ENCODE data around the gene LYPLA2.

The LYPLA2 gene

GRCh38 chr1:23756676-23757075 lies 34.3 kb upstream of the LYPLA2 start:
- H3K9me3 ChIP-seq (ENCODE audit: control insufficient read depth in 2 of 2, low read length in 2 of 2): no peaks in the 10 kb centered on the region
- peaks cover 88 to 90% of the 10 kb centered on the region in 2 donors for H3K36me3 ChIP-seq (ENCODE audit: control insufficient read depth in 2 of 2, insufficient read depth in 2 of 2, low read length in 2 of 2)
- no peaks in the 10 kb centered on the region for H3K4me1 ChIP-seq (ENCODE audit: control insufficient read depth in 2 of 2, insufficient read depth in 2 of 2, low read length in 2 of 2)
- H3K9ac ChIP-seq (ENCODE audit: low read depth in 1 of 2, low read length in 2 of 2): no peak overlapping the region
- H3K4me3 ChIP-seq (ENCODE audit: low read length in 2 of 2): no peak overlapping the region
- H3K27me3 ChIP-seq (ENCODE audit: control insufficient read depth in 2 of 2, insufficient read depth in 2 of 2, low read length in 2 of 2): no peaks in the 10 kb centered on the region
- H3K27ac ChIP-seq (ENCODE audit: low read depth in 2 of 2, low read length in 2 of 2): no peak overlapping the region

- no peak overlapping the region for H3K4me3 ChIP-seq (ENCODE audit: low read length in 2 of 2)
- H3K36me3 ChIP-seq (ENCODE audit: control insufficient read depth in 2 of 2, insufficient read depth in 2 of 2, low read length in 2 of 2): peaks cover 77 to 82% of the 10 kb centered on the region in 2 donors
- H3K27ac ChIP-seq (ENCODE audit: low read depth in 2 of 2, low read length in 2 of 2): no peak overlapping the region
- H3K9me3 ChIP-seq (ENCODE audit: control insufficient read depth in 2 of 2, low read length in 2 of 2): no peaks in the 10 kb centered on the region
- H3K4me1 ChIP-seq (ENCODE audit: control insufficient read depth in 2 of 2, insufficient read depth in 2 of 2, low read length in 2 of 2): no peaks in the 10 kb centered on the region
- no peaks in the 10 kb centered on the region for H3K27me3 ChIP-seq (ENCODE audit: control insufficient read depth in 2 of 2, insufficient read depth in 2 of 2, low read length in 2 of 2)
- H3K9ac ChIP-seq (ENCODE audit: low read depth in 1 of 2, low read length in 2 of 2): no peak overlapping the region
Measured at GRCh38 chr1:23757812-23758211, 33.1 kb upstream of the LYPLA2 start.

DNA sequence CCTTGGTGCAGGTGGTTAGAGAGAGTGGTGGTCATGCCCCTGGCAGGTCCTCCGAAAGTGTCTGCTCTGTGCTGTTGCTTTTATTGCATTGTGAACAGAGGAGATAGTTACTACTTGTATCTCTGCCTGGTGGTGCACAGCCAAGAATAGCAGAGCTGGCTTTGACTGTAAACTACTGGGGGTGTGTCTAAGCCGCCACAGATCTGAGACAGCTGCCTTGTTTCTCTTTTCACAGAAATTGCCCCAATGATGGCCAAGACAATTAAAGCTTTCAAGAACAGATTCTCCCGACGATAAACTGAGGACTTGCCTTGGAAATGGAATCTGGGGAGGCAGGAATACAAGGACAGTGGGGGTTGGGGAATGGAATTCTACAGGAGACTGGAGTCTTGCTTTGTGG lies 31.7 kb upstream of the LYPLA2 start:
- H3K27me3 ChIP-seq (ENCODE audit: control insufficient read depth in 2 of 2, insufficient read depth in 2 of 2, low read length in 2 of 2): no peaks in the 10 kb centered on the region
- no peak overlapping the region for H3K9ac ChIP-seq (ENCODE audit: low read depth in 1 of 2, low read length in 2 of 2)
- no peaks in the 10 kb centered on the region for H3K4me1 ChIP-seq (ENCODE audit: control insufficient read depth in 2 of 2, insufficient read depth in 2 of 2, low read length in 2 of 2)
- H3K27ac ChIP-seq (ENCODE audit: low read depth in 2 of 2, low read length in 2 of 2): no peak overlapping the region
- no peaks in the 10 kb centered on the region for H3K9me3 ChIP-seq (ENCODE audit: control insufficient read depth in 2 of 2, low read length in 2 of 2)
- no peak overlapping the region for H3K4me3 ChIP-seq (ENCODE audit: low read length in 2 of 2)
- peaks cover 66 to 68% of the 10 kb centered on the region in 2 donors for H3K36me3 ChIP-seq (ENCODE audit: control insufficient read depth in 2 of 2, insufficient read depth in 2 of 2, low read length in 2 of 2)

DNA sequence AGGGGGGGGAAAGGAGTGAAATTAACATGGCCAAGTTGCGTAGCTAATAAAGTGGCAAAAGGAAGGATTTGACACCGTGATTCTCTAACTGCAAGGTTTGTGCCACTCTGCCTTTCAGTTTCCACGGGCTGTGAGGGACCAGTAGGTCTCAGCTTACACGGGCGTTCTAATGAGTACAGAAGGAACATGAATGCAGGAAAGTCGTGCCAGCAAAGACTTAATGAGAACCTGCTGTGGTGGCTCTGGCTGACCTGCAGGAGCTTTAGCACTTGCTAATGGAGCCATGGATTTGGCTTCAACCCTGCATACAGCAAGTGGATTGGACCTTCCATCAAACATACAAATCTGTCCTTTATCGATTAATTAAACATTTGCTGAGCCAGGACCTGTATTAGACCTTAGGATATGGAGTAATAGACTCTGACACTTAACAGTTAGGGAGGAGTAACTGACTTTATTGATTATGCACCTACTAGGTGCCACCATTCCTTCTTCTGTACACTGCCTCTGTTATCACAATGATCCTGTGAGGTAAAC lies 27.8 kb upstream of the LYPLA2 start:
- H3K27ac ChIP-seq (ENCODE audit: low read depth in 2 of 2, low read length in 2 of 2): no peak overlapping the region
- peaks cover 34 to 45% of the 10 kb centered on the region in 2 donors for H3K36me3 ChIP-seq (ENCODE audit: control insufficient read depth in 2 of 2, insufficient read depth in 2 of 2, low read length in 2 of 2)
- no peaks in the 10 kb centered on the region for H3K27me3 ChIP-seq (ENCODE audit: control insufficient read depth in 2 of 2, insufficient read depth in 2 of 2, low read length in 2 of 2)
- no peak overlapping the region for H3K9ac ChIP-seq (ENCODE audit: low read depth in 1 of 2, low read length in 2 of 2)
- no peaks in the 10 kb centered on the region for H3K4me1 ChIP-seq (ENCODE audit: control insufficient read depth in 2 of 2, insufficient read depth in 2 of 2, low read length in 2 of 2)
- no peaks in the 10 kb centered on the region for H3K9me3 ChIP-seq (ENCODE audit: control insufficient read depth in 2 of 2, low read length in 2 of 2)
- H3K4me3 ChIP-seq (ENCODE audit: low read length in 2 of 2): no peak overlapping the region

DNA sequence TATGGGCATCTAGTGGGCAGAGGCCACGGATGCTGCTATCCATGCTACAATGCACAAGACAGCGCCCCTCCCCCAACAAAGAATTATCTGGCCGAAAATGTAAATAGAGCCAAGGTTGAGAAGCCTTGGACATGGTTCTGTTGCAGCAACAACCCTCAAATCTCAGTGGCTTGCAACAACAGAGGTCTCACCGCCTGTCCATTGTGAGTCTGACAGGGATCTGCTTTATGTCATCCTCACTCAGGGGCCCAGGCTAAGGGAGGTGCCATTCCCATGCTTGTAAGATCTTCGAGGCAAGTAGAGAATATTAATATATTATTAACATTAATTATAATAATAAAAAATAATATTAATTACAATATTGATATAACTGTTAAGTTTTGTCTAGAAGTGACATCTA lies 22.2 kb upstream of the LYPLA2 start:
- Histone ChIP-seq H3K27ac (ENCODE audit: low read depth in 2 of 2, low read length in 2 of 2) (no peak overlapping the region), H3K4me1 (ENCODE audit: control insufficient read depth in 2 of 2, insufficient read depth in 2 of 2, low read length in 2 of 2) (peaks cover 0 to 2% of the 10 kb centered on the region in 2 donors), H3K4me3 (ENCODE audit: low read length in 2 of 2) (no peak overlapping the region), H3K27me3 (ENCODE audit: control insufficient read depth in 2 of 2, insufficient read depth in 2 of 2, low read length in 2 of 2) (no peaks in the 10 kb centered on the region), H3K36me3 (ENCODE audit: control insufficient read depth in 2 of 2, insufficient read depth in 2 of 2, low read length in 2 of 2) (peaks cover 3 to 16% of the 10 kb centered on the region in 2 donors), H3K9ac (ENCODE audit: low read depth in 1 of 2, low read length in 2 of 2) (no peak overlapping the region), H3K9me3 (ENCODE audit: control insufficient read depth in 2 of 2, low read length in 2 of 2) (no peaks in the 10 kb centered on the region)

DNA sequence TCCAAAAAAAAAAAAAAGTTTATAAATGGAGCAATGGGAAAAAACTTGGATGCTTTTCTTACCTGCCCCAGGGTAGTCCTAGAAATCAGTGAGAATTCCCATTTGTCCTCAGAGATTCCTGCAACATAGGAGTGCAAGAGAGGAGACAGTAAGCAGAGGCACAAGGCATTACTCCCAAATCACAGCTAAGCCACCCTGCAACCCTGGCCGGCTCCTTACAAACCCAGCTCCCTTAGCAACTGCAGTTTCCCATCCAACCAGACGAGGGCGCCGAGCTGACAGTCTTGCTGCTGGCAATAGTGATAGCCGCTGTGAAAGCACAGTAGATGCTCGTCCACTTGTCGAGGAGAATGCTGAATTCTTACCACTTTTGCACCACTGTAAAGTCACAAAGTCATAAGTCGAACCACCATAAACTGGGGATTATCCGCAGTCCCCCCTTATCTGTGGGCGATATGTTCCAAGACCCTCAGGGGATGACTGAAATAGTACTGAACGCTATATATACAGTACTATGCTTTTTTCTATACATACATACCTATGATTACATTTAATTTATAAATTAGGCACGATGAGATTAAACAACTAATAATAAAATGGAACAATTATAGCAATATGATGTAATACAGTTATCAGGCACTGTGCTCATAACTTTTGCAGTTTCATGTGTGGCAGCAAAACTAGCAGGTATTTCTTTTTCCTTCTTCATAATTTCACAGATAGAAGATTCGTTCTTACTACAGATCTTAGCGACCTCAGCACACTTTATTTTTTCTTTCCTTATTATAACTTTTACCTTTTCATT lies 18.7 kb upstream of the LYPLA2 start:
- Histone ChIP-seq H3K36me3 (ENCODE audit: control insufficient read depth in 2 of 2, insufficient read depth in 2 of 2, low read length in 2 of 2) (peaks cover 3 to 8% of the 10 kb centered on the region in 2 donors), H3K4me3 (ENCODE audit: low read length in 2 of 2) (no peak overlapping the region), H3K27me3 (ENCODE audit: control insufficient read depth in 2 of 2, insufficient read depth in 2 of 2, low read length in 2 of 2) (no peaks in the 10 kb centered on the region), H3K4me1 (ENCODE audit: control insufficient read depth in 2 of 2, insufficient read depth in 2 of 2, low read length in 2 of 2) (peaks cover 4% of the 10 kb centered on the region in 2 donors), H3K9ac (ENCODE audit: low read depth in 1 of 2, low read length in 2 of 2) (no peak overlapping the region), H3K27ac (ENCODE audit: low read depth in 2 of 2, low read length in 2 of 2) (no peak overlapping the region), H3K9me3 (ENCODE audit: control insufficient read depth in 2 of 2, low read length in 2 of 2) (no peaks in the 10 kb centered on the region)

GRCh38 chr1:23772854-23773242 lies 18.1 kb upstream of the LYPLA2 start:
- Histone ChIP-seq H3K9ac (ENCODE audit: low read depth in 1 of 2, low read length in 2 of 2) (no peak overlapping the region), H3K9me3 (ENCODE audit: control insufficient read depth in 2 of 2, low read length in 2 of 2) (no peaks in the 10 kb centered on the region), H3K36me3 (ENCODE audit: control insufficient read depth in 2 of 2, insufficient read depth in 2 of 2, low read length in 2 of 2) (peaks cover 3 to 4% of the 10 kb centered on the region in 2 donors), H3K27ac (ENCODE audit: low read depth in 2 of 2, low read length in 2 of 2) (no peak overlapping the region), H3K27me3 (ENCODE audit: control insufficient read depth in 2 of 2, insufficient read depth in 2 of 2, low read length in 2 of 2) (no peaks in the 10 kb centered on the region), H3K4me3 (ENCODE audit: low read length in 2 of 2) (no peak overlapping the region), H3K4me1 (ENCODE audit: control insufficient read depth in 2 of 2, insufficient read depth in 2 of 2, low read length in 2 of 2) (peaks cover 8 to 9% of the 10 kb centered on the region in 2 donors)

DNA sequence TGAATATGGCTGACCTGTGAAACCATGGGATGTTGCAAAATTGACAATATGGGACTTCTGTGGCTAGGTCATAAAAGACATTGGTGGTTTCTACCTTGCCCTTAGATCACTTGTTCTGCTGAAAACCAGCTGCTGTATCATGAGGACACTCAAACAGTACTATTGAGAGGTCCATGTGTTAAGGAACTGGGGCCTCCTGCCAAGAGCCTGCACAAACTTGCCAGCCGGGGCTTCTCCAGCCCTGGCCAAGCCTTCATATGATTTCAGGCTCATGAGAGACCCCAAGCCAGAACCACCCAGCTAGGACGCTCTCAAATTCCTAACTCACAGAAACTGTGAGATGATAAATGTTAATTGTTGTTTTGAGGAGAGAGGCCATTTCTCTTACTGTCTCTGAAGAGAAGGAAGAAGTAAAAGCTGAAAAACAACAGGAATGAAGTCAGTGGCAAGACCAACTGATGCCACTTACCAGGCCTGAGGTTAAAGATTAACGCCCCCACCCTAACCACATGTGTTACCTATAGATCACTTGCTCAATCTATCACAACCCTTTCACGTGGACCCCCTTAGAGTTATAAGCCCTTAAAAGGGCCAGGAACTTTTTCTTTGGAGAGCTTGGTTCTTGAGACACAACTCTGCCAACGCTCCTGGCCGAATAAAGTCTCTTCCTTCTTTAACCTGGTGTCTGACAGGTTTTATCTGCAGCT lies 16.6 kb upstream of the LYPLA2 start:
- no peak overlapping the region for H3K9ac ChIP-seq (ENCODE audit: low read depth in 1 of 2, low read length in 2 of 2)
- no peak overlapping the region for H3K4me3 ChIP-seq (ENCODE audit: low read length in 2 of 2)
- H3K4me1 ChIP-seq (ENCODE audit: control insufficient read depth in 2 of 2, insufficient read depth in 2 of 2, low read length in 2 of 2): peaks cover 14% of the 10 kb centered on the region in 2 donors
- H3K27ac ChIP-seq (ENCODE audit: low read depth in 2 of 2, low read length in 2 of 2): no peak overlapping the region
- no peaks in the 10 kb centered on the region for H3K27me3 ChIP-seq (ENCODE audit: control insufficient read depth in 2 of 2, insufficient read depth in 2 of 2, low read length in 2 of 2)
- H3K36me3 ChIP-seq (ENCODE audit: control insufficient read depth in 2 of 2, insufficient read depth in 2 of 2, low read length in 2 of 2): no peaks in the 10 kb centered on the region
- no peaks in the 10 kb centered on the region for H3K9me3 ChIP-seq (ENCODE audit: control insufficient read depth in 2 of 2, low read length in 2 of 2)

DNA sequence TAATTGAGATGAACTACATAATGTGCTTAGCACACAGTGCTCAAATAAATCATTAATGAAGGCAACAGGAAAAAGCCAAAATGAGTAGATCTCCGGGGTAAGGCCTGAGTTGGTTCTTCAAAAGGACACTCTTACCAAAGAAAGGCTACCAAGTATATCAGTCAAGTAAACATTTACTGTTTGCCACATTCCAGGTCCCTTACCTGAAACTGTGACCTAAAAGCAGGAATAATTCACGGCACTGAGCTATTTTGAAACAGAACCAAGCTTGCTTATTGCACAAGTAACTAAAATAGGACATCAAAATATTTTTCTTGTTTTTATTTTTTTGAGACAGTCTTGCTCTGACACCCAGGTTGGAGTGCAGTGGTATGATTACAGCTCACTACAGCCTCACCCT lies 14.7 kb upstream of the LYPLA2 start:
- Histone ChIP-seq H3K27ac (ENCODE audit: low read depth in 2 of 2, low read length in 2 of 2) (no peak overlapping the region), H3K9ac (ENCODE audit: low read depth in 1 of 2, low read length in 2 of 2) (no peak overlapping the region), H3K27me3 (ENCODE audit: control insufficient read depth in 2 of 2, insufficient read depth in 2 of 2, low read length in 2 of 2) (no peaks in the 10 kb centered on the region), H3K36me3 (ENCODE audit: control insufficient read depth in 2 of 2, insufficient read depth in 2 of 2, low read length in 2 of 2) (no peaks in the 10 kb centered on the region), H3K4me3 (ENCODE audit: low read length in 2 of 2) (no peak overlapping the region), H3K4me1 (ENCODE audit: control insufficient read depth in 2 of 2, insufficient read depth in 2 of 2, low read length in 2 of 2) (peaks cover 19% of the 10 kb centered on the region in 2 donors), H3K9me3 (ENCODE audit: control insufficient read depth in 2 of 2, low read length in 2 of 2) (no peaks in the 10 kb centered on the region)

All from mucosa of rectum (tissue), 2 donors.